ENCODE data around the gene IBSP.

The IBSP gene

GRCh38 chr4:87799301-87800113, at the start of gene IBSP:
TSS of gene IBSP (plus strand) at chr4:87799554. CDS start at chr4:87802362, 2,808 bp downstream.
- DNase-seq (ENCODE audit: low spot score) = no peak

- DNase-seq (ENCODE audit: low spot score) = no peak
Measured at GRCh38 chr4:87749883-87750282, 49.5 kb upstream of the IBSP start.

GRCh38 chr4:87758270-87758669, 41.1 kb upstream of the IBSP start:
- DNase-seq (ENCODE audit: low spot score) = no peak

- no peak for DNase-seq (ENCODE audit: low spot score)
Measured at GRCh38 chr4:87762311-87762710, 37.0 kb upstream of the IBSP start.

- no peak for DNase-seq (ENCODE audit: low spot score)
Measured at GRCh38 chr4:87781569-87781968, 17.8 kb upstream of the IBSP start.

GRCh38 chr4:87783781-87784180, 15.6 kb upstream of the IBSP start:
- no peak for DNase-seq (ENCODE audit: low spot score)

GRCh38 chr4:87785731-87786509, 13.4 kb upstream of the IBSP start:
- no peak for DNase-seq (ENCODE audit: low spot score)

- no peak for DNase-seq (ENCODE audit: low spot score)
Measured at GRCh38 chr4:87802858-87803257, 3.5 kb downstream of the IBSP start.

- DNase-seq (ENCODE audit: low spot score) = no peak
Measured at GRCh38 chr4:87803421-87803820, 4.1 kb downstream of the IBSP start.

GRCh38 chr4:87804871-87805270, 5.5 kb downstream of the IBSP start:
- DNase-seq (ENCODE audit: low spot score) = no peak

- DNase-seq (ENCODE audit: low spot score) = no peak
Measured at GRCh38 chr4:87805971-87806370, 6.6 kb downstream of the IBSP start.

- DNase-seq (ENCODE audit: low spot score) = no peak
Measured at GRCh38 chr4:87806520-87806919, 7.2 kb downstream of the IBSP start.

- no peak for DNase-seq (ENCODE audit: low spot score)
Measured at GRCh38 chr4:87807402-87807801, 8.0 kb downstream of the IBSP start.

- no peak for DNase-seq (ENCODE audit: low spot score)
Measured at GRCh38 chr4:87811977-87812376, 12.6 kb downstream of the IBSP start.

GRCh38 chr4:87819281-87819919, 20.0 kb downstream of the IBSP start:
- DNase-seq (ENCODE audit: low spot score) = no peak

GRCh38 chr4:87823200-87823599, 23.8 kb downstream of the IBSP start:
- no peak for DNase-seq (ENCODE audit: low spot score)

GRCh38 chr4:87823724-87824123, 24.4 kb downstream of the IBSP start:
- DNase-seq (ENCODE audit: low spot score) = no peak

- no peak for DNase-seq (ENCODE audit: low spot score)
Measured at GRCh38 chr4:87824352-87824751, 25.0 kb downstream of the IBSP start.

- no peak for DNase-seq (ENCODE audit: low spot score)
Measured at GRCh38 chr4:87832669-87833068, 33.3 kb downstream of the IBSP start, which contains the start of gene MEPE. TSS of gene MEPE (plus strand) at chr4:87832969. CDS start at chr4:87834715, 1,746 bp downstream.

- no peak for DNase-seq (ENCODE audit: low spot score)
Measured at GRCh38 chr4:87834401-87834800, 35.0 kb downstream of the IBSP start.

- no peak for DNase-seq (ENCODE audit: low spot score)
Measured at GRCh38 chr4:87835197-87835596, 35.8 kb downstream of the IBSP start.

GRCh38 chr4:87835743-87836142, 36.4 kb downstream of the IBSP start:
- DNase-seq (ENCODE audit: low spot score) = no peak

- DNase-seq (ENCODE audit: low spot score) = no peak
Measured at GRCh38 chr4:87838205-87838604, 38.9 kb downstream of the IBSP start.
